CD4-positive, alpha-beta T cell treated with Interleukin-15 for 4 hours (primary cell): ENCODE results near the gene ALDH3B1.

ENCODE experiments used
- DNase-seq: peaks from one replicate; pipeline ENCODE4 v3.0.0-alpha.2; 2020; ENCODE audit warnings: low spot score

Gene ALDH3B1

GRCh38 chr11:68071281-68072048 lies 61.3 kb downstream of the ALDH3B1 start:
- DNase-seq = no peak

DNA sequence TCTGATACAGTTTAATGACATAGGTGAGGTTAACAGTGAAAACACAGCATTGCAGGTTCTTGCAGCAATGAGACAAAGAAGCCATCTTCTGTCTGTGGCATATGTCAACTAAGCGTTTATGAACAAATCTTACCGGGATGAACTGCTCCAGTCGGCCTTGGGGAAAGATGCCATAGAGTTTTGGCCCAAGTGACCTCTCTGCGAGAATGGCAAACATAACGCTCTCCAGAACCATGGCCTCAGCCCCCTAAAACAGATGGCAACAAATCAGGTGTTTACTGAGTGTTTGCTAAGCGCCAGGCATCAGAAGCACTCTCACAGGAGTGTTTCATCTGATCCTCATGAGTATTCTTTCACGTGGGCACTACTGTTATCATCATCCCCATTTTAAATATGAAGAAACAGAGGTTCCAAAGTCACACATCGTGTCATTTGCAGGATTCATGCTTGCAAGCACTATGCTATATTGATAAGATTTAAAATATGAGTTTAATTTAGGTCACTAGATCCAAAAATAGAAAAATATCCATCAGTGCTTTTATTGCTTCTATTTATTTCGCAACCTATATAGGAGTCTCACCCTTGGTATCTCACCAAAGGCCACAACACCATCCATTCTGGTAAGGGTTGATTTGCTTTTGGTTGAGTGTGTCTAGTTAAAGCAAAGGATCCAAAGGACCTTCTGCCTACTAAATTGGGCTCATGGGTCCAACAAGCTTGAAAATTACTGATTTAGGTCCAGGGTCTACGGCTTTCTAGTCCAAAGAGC lies 64.6 kb downstream of the ALDH3B1 start:
- no peak for DNase-seq

DNA sequence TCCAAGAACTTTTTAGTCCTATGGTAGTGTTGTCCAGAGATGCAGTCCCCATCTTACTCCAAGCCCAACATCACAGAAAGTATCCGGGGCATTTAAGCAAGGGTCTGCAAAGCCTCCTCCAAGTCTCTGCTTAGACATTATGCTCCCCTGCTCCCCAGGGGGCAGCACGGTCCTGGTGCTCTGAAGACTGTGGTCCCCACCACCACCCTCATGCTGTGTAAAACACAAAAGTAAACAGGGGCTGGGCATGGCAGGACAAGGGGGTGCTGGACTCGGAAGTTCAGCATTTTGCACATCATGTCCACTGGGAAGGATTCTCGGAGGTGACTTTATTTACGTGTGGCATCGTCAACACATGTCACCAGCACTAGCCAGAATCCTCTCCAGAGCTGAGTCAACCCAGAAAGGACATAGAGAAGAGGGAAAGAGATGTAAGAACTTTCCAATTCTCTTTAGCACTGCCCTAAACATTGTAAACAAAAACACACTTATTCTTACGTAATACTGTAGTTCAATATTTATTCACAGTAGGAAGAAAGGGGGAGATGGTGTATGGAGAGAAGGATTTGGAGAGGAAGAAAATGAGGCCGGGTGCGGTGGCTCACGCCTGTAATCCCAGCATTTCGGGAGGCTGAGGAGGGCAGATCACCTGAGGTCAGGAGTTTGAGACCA lies 66.4 kb downstream of the ALDH3B1 start:
- DNase-seq = no peak

GRCh38 chr11:68077617-68078582 lies 67.8 kb downstream of the ALDH3B1 start:
- DNase-seq = no peak
